OCI-LY1 (cell line): ENCODE measurements around the gene TLK2.

Experiments used
- H2AFZ ChIP-seq: fragments of 200-600 bp; sonication (generic), shearing (Covaris generic); 2 replicates; pipeline ENCODE4 v1.6.0; 2014; ENCODE audit warnings: antibody characterized with exemption, mild to moderate bottlenecking, low read length
- H3F3A ChIP-seq: fragments of 200-600 bp; sonication (generic), shearing (Covaris generic); 2 replicates; pipeline ENCODE4 v1.6.0; 2014; ENCODE audit warnings: mild to moderate bottlenecking, antibody characterized with exemption, low read length, moderate library complexity; ENCODE audit not compliant: insufficient read depth
- H3K27ac ChIP-seq: fragments of 200-600 bp; sonication (generic); 2 replicates; pipeline ENCODE4 v1.5.1; 2014; ENCODE audit warnings: low read length, mixed run types, mild to moderate bottlenecking, low read depth; ENCODE audit not compliant: poor library complexity, severe bottlenecking
- H3K27me3 ChIP-seq: fragments of 200-600 bp; sonication (generic); 2 replicates; pipeline ENCODE4 v1.6.0; 2014; ENCODE audit warnings: antibody characterized with exemption, mild to moderate bottlenecking, low read length, moderate library complexity; ENCODE audit not compliant: insufficient read depth
- H3K36me3 ChIP-seq: fragments of 200-600 bp; sonication (generic); 2 replicates; pipeline ENCODE4 v1.6.1; 2014; ENCODE audit warnings: mild to moderate bottlenecking, antibody characterized with exemption, low read length, moderate library complexity, mixed read lengths; ENCODE audit not compliant: insufficient read depth
- H3K4me1 ChIP-seq: fragments of 200-600 bp; sonication (generic); 2 replicates; pipeline ENCODE4 v1.5.1; 2014; ENCODE audit warnings: mild to moderate bottlenecking, low read length, moderate library complexity; ENCODE audit not compliant: insufficient read depth, severe bottlenecking
- H3K4me2 ChIP-seq: fragments of 200-600 bp; sonication (generic), shearing (Covaris generic); 2 replicates; pipeline ENCODE4 v1.6.1; 2014; ENCODE audit warnings: low read length
- H3K4me3 ChIP-seq: fragments of 200-600 bp; sonication (generic); 2 replicates; pipeline ENCODE4 v1.5.1; 2014; ENCODE audit warnings: low read length, low read depth, mild to moderate bottlenecking, mixed read lengths; ENCODE audit not compliant: poor library complexity, severe bottlenecking
- H3K79me2 ChIP-seq: fragments of 200-600 bp; shearing (Covaris generic); 2 replicates; pipeline ENCODE4 v1.6.1; 2016; ENCODE audit warnings: mixed run types, low read length, mixed read lengths; ENCODE audit not compliant: insufficient read depth
- H3K9ac ChIP-seq: fragments of 200-600 bp; sonication (generic), shearing (Covaris generic); 2 replicates; pipeline ENCODE4 v1.6.1; 2014; ENCODE audit warnings: mild to moderate bottlenecking, low read length, mixed read lengths
- H3K9me2 ChIP-seq: fragments of 200-600 bp; sonication (generic), shearing (Covaris generic); 2 replicates; pipeline ENCODE4 v1.6.1; 2014; ENCODE audit warnings: low read depth, mild to moderate bottlenecking, low read length, mixed read lengths
- H3K9me3 ChIP-seq: fragments of 200-600 bp; shearing (Covaris generic); 2 replicates; pipeline ENCODE4 v1.6.1; 2014; ENCODE audit warnings: low read length, mixed read lengths
- H4K20me1 ChIP-seq: fragments of 200-600 bp; sonication (generic), shearing (Covaris generic); 2 replicates; pipeline ENCODE4 v1.6.0; 2016; ENCODE audit warnings: mild to moderate bottlenecking, low read length; ENCODE audit not compliant: insufficient read depth
- EZH2 ChIP-seq: fragments of 200-600 bp; sonication (generic), shearing (Covaris generic); IDR thresholded peaks from 2 replicates; pipeline ENCODE4 v1.8.0; 2017; ENCODE audit warnings: borderline replicate concordance, mixed run types, mild to moderate bottlenecking, antibody characterized with exemption, low read length, moderate library complexity, mixed read lengths
- TF ChIP-seq, protein P1 (sequence below): fragments of 200-600 bp; sonication (generic), shearing (Covaris generic); IDR thresholded peaks from 2 replicates; pipeline ENCODE4 v1.5.1; 2017; ENCODE audit warnings: mild to moderate bottlenecking, antibody characterized with exemption, low read length, moderate library complexity, mixed read lengths

Gene TLK2

DNA sequence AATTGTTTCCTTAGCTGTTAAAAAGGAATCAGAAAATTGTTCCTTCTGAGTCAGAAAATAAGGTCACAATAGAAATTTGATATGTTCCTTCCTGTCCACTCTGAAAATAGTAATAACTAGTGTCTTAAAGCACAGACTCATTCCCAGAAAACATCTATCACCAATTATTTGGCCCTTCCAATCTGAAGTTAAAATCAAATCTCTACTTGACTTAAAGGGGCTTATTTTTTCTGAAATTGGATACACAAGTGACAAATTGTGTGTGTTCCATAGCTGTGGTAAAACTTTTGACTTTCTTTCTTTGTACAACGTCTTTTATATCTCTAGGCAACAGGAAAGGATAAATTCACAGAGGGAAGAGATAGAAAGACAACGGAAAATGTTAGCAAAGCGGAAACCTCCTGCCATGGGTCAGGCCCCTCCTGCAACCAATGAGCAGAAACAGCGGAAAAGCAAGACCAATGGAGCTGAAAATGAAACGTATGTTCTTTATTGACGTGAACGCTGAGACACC lies 94.3 kb downstream of the TLK2 start:
- Histone ChIP-seq H3K27ac (no peak overlapping the region), H3K4me3 (no peak overlapping the region), H3K4me2 (no peak overlapping the region), H3K9me3 (no peaks in the 10 kb centered on the region), H3K9me2 (no peaks in the 10 kb centered on the region), H3F3A (no peaks in the 10 kb centered on the region), H2AFZ (no peak overlapping the region), H3K4me1 (no peaks in the 10 kb centered on the region), H3K27me3 (no peaks in the 10 kb centered on the region), H3K9ac (no peak overlapping the region), H3K79me2 (no peaks in the 10 kb centered on the region), H4K20me1 (no peaks in the 10 kb centered on the region), H3K36me3 (peaks cover 76% of the 10 kb centered on the region)
- TF ChIP-seq, protein P1, sequence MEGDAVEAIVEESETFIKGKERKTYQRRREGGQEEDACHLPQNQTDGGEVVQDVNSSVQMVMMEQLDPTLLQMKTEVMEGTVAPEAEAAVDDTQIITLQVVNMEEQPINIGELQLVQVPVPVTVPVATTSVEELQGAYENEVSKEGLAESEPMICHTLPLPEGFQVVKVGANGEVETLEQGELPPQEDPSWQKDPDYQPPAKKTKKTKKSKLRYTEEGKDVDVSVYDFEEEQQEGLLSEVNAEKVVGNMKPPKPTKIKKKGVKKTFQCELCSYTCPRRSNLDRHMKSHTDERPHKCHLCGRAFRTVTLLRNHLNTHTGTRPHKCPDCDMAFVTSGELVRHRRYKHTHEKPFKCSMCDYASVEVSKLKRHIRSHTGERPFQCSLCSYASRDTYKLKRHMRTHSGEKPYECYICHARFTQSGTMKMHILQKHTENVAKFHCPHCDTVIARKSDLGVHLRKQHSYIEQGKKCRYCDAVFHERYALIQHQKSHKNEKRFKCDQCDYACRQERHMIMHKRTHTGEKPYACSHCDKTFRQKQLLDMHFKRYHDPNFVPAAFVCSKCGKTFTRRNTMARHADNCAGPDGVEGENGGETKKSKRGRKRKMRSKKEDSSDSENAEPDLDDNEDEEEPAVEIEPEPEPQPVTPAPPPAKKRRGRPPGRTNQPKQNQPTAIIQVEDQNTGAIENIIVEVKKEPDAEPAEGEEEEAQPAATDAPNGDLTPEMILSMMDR: no peak
- TF ChIP-seq EZH2: no peak

DNA sequence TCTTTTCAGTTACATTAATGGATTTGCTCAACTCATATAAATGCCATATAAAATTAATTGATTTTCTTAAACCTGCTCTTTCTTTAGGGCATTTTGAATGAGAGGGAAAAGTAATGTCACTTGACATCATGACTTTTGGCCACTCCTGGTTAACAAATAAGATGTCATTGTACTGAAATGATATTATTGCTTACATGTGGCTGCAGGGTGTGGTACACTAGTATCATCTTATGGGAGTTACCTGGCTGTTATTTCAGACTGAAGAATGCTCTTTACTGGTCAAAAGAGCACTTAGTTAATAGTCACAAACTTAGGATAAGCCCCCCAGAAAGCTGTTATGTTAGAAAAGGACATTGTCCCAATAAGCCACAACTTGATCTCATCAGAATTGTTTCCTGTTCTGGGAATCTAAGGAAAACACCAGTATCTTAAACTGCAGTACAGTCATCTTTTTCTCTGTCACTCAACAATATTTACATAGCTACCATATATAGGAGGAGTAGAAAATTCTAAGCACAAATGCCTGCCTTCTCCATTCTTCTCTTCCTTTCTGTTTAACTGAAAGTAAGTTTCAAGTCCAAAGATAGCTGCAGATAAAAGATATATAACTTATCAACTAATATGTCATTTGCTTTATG lies 95.0 kb downstream of the TLK2 start:
- Histone ChIP-seq H3K36me3 (peaks cover 78% of the 10 kb centered on the region), H3F3A (no peaks in the 10 kb centered on the region), H3K9ac (no peak overlapping the region), H3K9me2 (no peaks in the 10 kb centered on the region), H3K4me1 (no peaks in the 10 kb centered on the region), H3K79me2 (no peaks in the 10 kb centered on the region), H3K27ac (no peak overlapping the region), H2AFZ (no peak overlapping the region), H3K27me3 (no peaks in the 10 kb centered on the region), H3K9me3 (no peaks in the 10 kb centered on the region), H3K4me2 (no peak overlapping the region), H3K4me3 (no peak overlapping the region), H4K20me1 (no peaks in the 10 kb centered on the region)
- TF ChIP-seq EZH2: no peak
- TF ChIP-seq, protein P1: no peak

DNA sequence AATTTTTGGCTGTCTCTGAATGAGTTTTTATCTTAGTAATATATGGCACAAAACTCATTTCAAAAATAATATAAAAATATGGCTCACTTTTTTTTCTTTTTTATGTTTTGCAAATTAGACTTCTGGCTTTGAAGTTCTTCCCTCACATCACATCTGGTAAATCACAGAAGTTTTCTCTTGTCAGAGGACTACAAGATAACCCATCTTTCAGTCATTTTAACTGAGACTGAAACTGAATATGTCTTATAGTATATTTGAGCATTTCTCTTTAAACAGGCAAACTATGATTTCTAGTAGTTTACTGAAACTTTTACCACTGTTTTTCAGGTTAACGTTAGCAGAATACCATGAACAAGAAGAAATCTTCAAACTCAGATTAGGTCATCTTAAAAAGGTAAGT lies 97.8 kb downstream of the TLK2 start:
- Histone ChIP-seq H3K4me3 (no peak overlapping the region), H3K4me2 (no peak overlapping the region), H2AFZ (no peak overlapping the region), H3K9ac (no peak overlapping the region), H3K27ac (no peak overlapping the region), H3K36me3 (peaks cover 73% of the 10 kb centered on the region; the same call in 1 of the 2 replicates), H3F3A (no peaks in the 10 kb centered on the region), H3K79me2 (no peaks in the 10 kb centered on the region), H4K20me1 (no peaks in the 10 kb centered on the region), H3K9me2 (no peaks in the 10 kb centered on the region), H3K27me3 (no peaks in the 10 kb centered on the region), H3K4me1 (no peaks in the 10 kb centered on the region), H3K9me3 (no peaks in the 10 kb centered on the region)
- no peak for TF ChIP-seq EZH2
- TF ChIP-seq, protein P1: no peak
